Lower lobe of right lung (tissue), 2 donors: ENCODE results near the gene CAMKK1. TPM values are rescaled to one million over a fixed set of nuclear protein-coding genes. Genes with fewer than 3 reads are reported as not detected.

Experiments
- ATAC-seq, 2 donors: fragments of 200-7000 bp; cut with Tn5 transposase; one replicate each; pipeline ENCODE4 v1.9.1; 2020 to 2022; ENCODE audit warnings: mild to moderate bottlenecking in 2 of 2, moderate library complexity in 2 of 2
- DNase-seq: peaks from one replicate; pipeline ENCODE4 v3.0.0-alpha.2; 2020
- H3K27ac ChIP-seq: fragments of 200-600 bp; one replicate; pipeline ENCODE4 v1.8.0; 2022
- H3K27me3 ChIP-seq: fragments of 200-600 bp; one replicate; pipeline ENCODE4 v1.8.0; 2022; ENCODE audit warnings: low read depth
- H3K36me3 ChIP-seq: fragments of 200-600 bp; one replicate; pipeline ENCODE4 v1.8.0; 2022; ENCODE audit warnings: mild to moderate bottlenecking
- H3K4me1 ChIP-seq: fragments of 200-600 bp; one replicate; pipeline ENCODE4 v1.8.0; 2022
- H3K4me3 ChIP-seq: fragments of 200-600 bp; one replicate; pipeline ENCODE4 v1.8.0; 2022; ENCODE audit warnings: mild to moderate bottlenecking
- H3K9me3 ChIP-seq: fragments of 200-600 bp; one replicate; pipeline ENCODE4 v1.8.0; 2022
- CTCF ChIP-seq: fragments of 200-600 bp; IDR thresholded peaks from one replicate; pipeline ENCODE4 v1.8.0; 2022; ENCODE audit warnings: antibody characterized with exemption, mild to moderate bottlenecking
- intact Hi-C: fragments of 100-400 bp; cut with DNase I; formaldehyde crosslinking; loops from one replicate; pipeline ENCODE4 v1.11.0; 2022
- total RNA-seq: library from RNA; stranded (reverse); fragmentation: NEBNext Ultra II Directional; extraction: Animal tissue kit (Norgen Biotek cat#: 25700); gene quantifications from one replicate; pipeline ENCODE4 v1.2.1, GENCODE V29; 2021
- donor health status: DM: no; HTN: yes; CAD: no; lungs with severe emphysema.

CAMKK1 gene
- total RNA-seq, 1 donor from 2014 or later = 9.7 TPM

GRCh38 chr17:3870871-3871306, 22.0 kb downstream of the CAMKK1 start:
- Histone ChIP-seq H3K36me3 (peaks cover 31% of the 10 kb centered on the region), H3K27me3 (no peaks in the 10 kb centered on the region), H3K9me3 (no peaks in the 10 kb centered on the region), H3K4me1 (peaks cover 5% of the 10 kb centered on the region), H3K4me3 (no peak overlapping the region), H3K27ac (no peak overlapping the region)
- intact Hi-C loops = no loop called here
- DNase-seq (peak; percentile 46), ATAC-seq (no peak)
- no peak for TF ChIP-seq CTCF

GRCh38 chr17:3867606-3868005, 25.2 kb downstream of the CAMKK1 start:
- H3K27ac ChIP-seq = no peak overlapping the region
- intact Hi-C loops = no loop called here

GRCh38 chr17:3867106-3867505, 25.7 kb downstream of the CAMKK1 start:
- TF ChIP-seq CTCF = no peak
- no peaks in the 10 kb centered on the region for H3K9me3 ChIP-seq
- no peak overlapping the region for H3K4me3 ChIP-seq
- H3K4me1 ChIP-seq = peaks cover 5% of the 10 kb centered on the region
- peaks cover 6% of the 10 kb centered on the region for H3K36me3 ChIP-seq
- intact Hi-C loops = no loop called here
- H3K27ac ChIP-seq = no peak overlapping the region
- DNase-seq (peak; percentile 45), ATAC-seq (no peak)
- no peaks in the 10 kb centered on the region for H3K27me3 ChIP-seq

More at GRCh38 chr17:3867606-3868005, 25.2 kb downstream of the CAMKK1 start:
- ATAC-seq (no peak), DNase-seq (no peak)
- H3K27me3 ChIP-seq = no peaks in the 10 kb centered on the region
- no peak overlapping the region for H3K4me3 ChIP-seq
- TF ChIP-seq CTCF = no peak
- peaks cover 5% of the 10 kb centered on the region for H3K4me1 ChIP-seq
- peaks cover 11% of the 10 kb centered on the region for H3K36me3 ChIP-seq
- no peaks in the 10 kb centered on the region for H3K9me3 ChIP-seq

- intact Hi-C loops = no loop called here
- Histone ChIP-seq H3K27me3 (no peaks in the 10 kb centered on the region), H3K4me1 (peaks cover 5% of the 10 kb centered on the region), H3K27ac (no peak overlapping the region), H3K4me3 (no peak overlapping the region), H3K36me3 (peaks cover 8% of the 10 kb centered on the region), H3K9me3 (no peaks in the 10 kb centered on the region)
- DNase-seq = peak; percentile 38
- TF ChIP-seq CTCF = no peak
- no peak for ATAC-seq
These were observed 26.6 kb downstream of the CAMKK1 start for GRCh38 chr17:3866276-3866675.

- Histone ChIP-seq H3K27ac (no peak overlapping the region), H3K4me3 (no peak overlapping the region), H3K9me3 (no peaks in the 10 kb centered on the region), H3K36me3 (peaks cover 19% of the 10 kb centered on the region), H3K4me1 (no peaks in the 10 kb centered on the region), H3K27me3 (no peaks in the 10 kb centered on the region)
- intact Hi-C loops = no loop called here
- peak; percentile 70 to 74 for ATAC-seq
- peak; percentile 62 for DNase-seq
- TF ChIP-seq CTCF = no peak
These were observed 27.7 kb downstream of the CAMKK1 start for GRCh38 chr17:3865176-3865575.

- ATAC-seq (no peak), DNase-seq (peak; percentile 41)
- Histone ChIP-seq H3K27me3 (no peaks in the 10 kb centered on the region), H3K4me1 (no peaks in the 10 kb centered on the region), H3K27ac (no peak overlapping the region), H3K9me3 (no peaks in the 10 kb centered on the region), H3K36me3 (peaks cover 21% of the 10 kb centered on the region), H3K4me3 (no peak overlapping the region)
- intact Hi-C loops = no loop called here
- TF ChIP-seq CTCF = no peak
These were observed 28.3 kb downstream of the CAMKK1 start for GRCh38 chr17:3864534-3864933.
